Coronary artery (tissue), 2 donors: Measurements from ENCODE around the gene THADA.

Experiments used
- DNase-seq: peaks from one replicate; pipeline ENCODE4 v3.0.0-alpha.2; 2017; ENCODE audit warnings: low spot score
- H3K27ac ChIP-seq, 2 donors: fragments of 200-600 bp; sonication (generic); one replicate each; pipeline ENCODE4 v1.5.1; 2016 to 2019
- H3K4me3 ChIP-seq: fragments of 200-600 bp; sonication (generic); 2 replicates; pipeline ENCODE4 v1.5.1; 2016; ENCODE audit warnings: mild to moderate bottlenecking, moderate library complexity
- CTCF ChIP-seq: fragments of 200-600 bp; sonication (generic); IDR thresholded peaks from one replicate; pipeline ENCODE4 v1.5.1; 2019; ENCODE audit warnings: antibody characterized with exemption

The THADA gene

GRCh38 chr2:43209204-43209717 lies 386.6 kb downstream of the THADA start:
- H3K27ac ChIP-seq: no peak overlapping the region
- no peak for DNase-seq
- no peak overlapping the region for H3K4me3 ChIP-seq
- TF ChIP-seq CTCF: no peak

GRCh38 chr2:43207553-43208300 lies 388.1 kb downstream of the THADA start:
- no peak overlapping the region for H3K4me3 ChIP-seq
- no peak for DNase-seq
- TF ChIP-seq CTCF: no peak
- H3K27ac ChIP-seq: no peak overlapping the region

- Histone ChIP-seq H3K4me3 (no peak overlapping the region), H3K27ac (no peak overlapping the region)
- no peak for TF ChIP-seq CTCF
- DNase-seq: no peak
Measured at GRCh38 chr2:43206602-43207001, 389.2 kb downstream of the THADA start.

- TF ChIP-seq CTCF: no peak
- Histone ChIP-seq H3K4me3 (no peak overlapping the region), H3K27ac (no peak overlapping the region)
- no peak for DNase-seq
Measured at GRCh38 chr2:43203373-43203772, 392.5 kb downstream of the THADA start.

GRCh38 chr2:43202289-43202688 lies 393.5 kb downstream of the THADA start:
- H3K27ac ChIP-seq: no peak overlapping the region
- DNase-seq: no peak
- H3K4me3 ChIP-seq: no peak overlapping the region
- no peak for TF ChIP-seq CTCF

- no peak for DNase-seq
- no peak overlapping the region for H3K4me3 ChIP-seq
- H3K27ac ChIP-seq: no peak overlapping the region
- TF ChIP-seq CTCF: no peak
Measured at GRCh38 chr2:43201497-43201896, 394.3 kb downstream of the THADA start.

- H3K27ac ChIP-seq: no peak overlapping the region
- no peak overlapping the region for H3K4me3 ChIP-seq
- DNase-seq: no peak
- no peak for TF ChIP-seq CTCF
Measured at GRCh38 chr2:43201016-43201415, 394.8 kb downstream of the THADA start.
